ENCODE measurements around the gene ICAM5.

DNA sequence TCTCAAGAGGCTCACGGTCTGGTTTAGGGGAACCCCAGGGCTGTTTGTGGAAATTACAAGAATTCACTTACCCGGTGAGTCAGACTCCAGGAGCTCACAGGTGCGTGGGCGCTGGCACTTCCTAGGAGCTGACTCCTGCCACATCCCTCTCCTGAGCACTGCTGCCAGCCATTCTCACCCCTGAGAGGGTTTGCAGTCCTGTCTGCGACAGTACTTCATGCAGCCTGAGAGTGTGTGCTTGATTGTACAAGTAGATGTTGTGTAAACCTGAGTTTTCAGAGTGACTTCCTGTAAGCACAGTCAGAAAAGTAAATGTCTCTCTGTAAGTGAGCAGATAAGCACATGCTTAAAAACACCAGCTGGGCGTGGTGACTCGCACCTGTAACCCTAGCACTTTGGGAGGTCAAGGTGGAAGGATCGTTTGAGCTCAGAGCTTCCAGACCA, 29.6 kb upstream of the ICAM5 start:
- no peak for TF ChIP-seq RAD21 (IDR thresholded peaks at IDR 0.05; ENCODE audit: low read depth)
- no peak for TF ChIP-seq EP300 (IDR thresholded peaks at IDR 0.05; ENCODE audit: borderline replicate concordance)
- no peak for TF ChIP-seq TEAD4 (IDR thresholded peaks at IDR 0.05)
- TF ChIP-seq, protein P1, sequence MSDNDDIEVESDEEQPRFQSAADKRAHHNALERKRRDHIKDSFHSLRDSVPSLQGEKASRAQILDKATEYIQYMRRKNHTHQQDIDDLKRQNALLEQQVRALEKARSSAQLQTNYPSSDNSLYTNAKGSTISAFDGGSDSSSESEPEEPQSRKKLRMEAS (IDR thresholded peaks at IDR 0.05), result no peak
- no peak for TF ChIP-seq REST (IDR thresholded peaks at IDR 0.05; ENCODE audit: low read depth)
- TF ChIP-seq CREB1 (IDR thresholded peaks at IDR 0.05; ENCODE audit: low read depth), result no peak
- TF ChIP-seq NFIC (IDR thresholded peaks at IDR 0.05), result no peak
- no peak for TF ChIP-seq YY1 (IDR thresholded peaks at IDR 0.05; ENCODE audit: low read depth)
- TF ChIP-seq EGR1 (IDR thresholded peaks at IDR 0.05), result 0 out of 2 replicates have a peak, but pooled peaks have one; percentile 29
- no peak for TF ChIP-seq ZBTB7A (IDR thresholded peaks at IDR 0.05; ENCODE audit: low read depth)
- TF ChIP-seq TAF1 (IDR thresholded peaks at IDR 0.05; ENCODE audit: low read depth), result no peak

Measured in Ishikawa (cell line).